ENCODE results near the gene RPS6KB1.
"Not testable (repeated sequence)": the region's sequence is repeated elsewhere in the genome, so short reads cannot be mapped to it uniquely, and the experiment has no call there.

The RPS6KB1 gene

DNA sequence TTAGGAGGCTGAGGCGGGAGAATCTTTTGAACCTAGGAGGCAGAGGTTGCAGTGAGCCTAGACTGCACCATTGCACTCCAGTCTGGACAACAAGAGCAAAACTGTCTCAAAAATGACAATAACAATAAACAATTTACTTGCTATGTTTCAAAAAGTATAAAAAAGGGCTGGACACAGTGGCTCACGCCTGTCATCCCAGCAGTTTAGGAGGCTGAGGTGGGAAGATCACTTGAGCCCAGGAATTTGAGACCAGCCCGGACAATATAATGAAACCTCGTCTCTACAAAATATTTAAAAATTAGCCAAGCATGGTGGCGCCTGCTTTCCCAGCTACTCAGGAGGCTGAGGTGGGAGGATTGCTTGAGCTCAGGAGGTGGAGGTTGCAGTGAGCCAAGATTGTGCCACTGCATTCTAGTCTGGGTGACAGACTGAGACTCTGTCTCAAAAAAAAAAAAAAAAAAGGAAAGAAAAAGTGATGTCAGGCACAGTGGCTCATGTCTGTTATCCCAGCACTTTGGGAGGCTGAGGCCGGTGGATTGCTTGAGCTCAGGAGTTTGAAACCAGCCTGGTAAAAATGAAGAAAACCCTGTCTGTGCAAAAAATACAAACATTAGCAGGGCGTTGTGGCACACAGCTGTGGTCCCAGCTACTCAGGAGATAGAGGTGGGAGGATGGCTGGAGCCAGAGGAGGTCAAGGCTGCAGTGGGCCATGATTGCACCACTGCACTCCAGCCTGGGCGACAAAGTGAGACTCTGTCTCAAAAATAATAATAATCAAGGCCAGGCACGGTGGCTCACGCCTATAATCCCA, 38.8 kb upstream of the RPS6KB1 start:
- H3K36me3 ChIP-seq (ENCODE audit: insufficient read depth, low read length); H3K9ac ChIP-seq (ENCODE audit: low read length); H3K27me3 ChIP-seq (ENCODE audit: control insufficient read depth in 1 of 2, insufficient read depth in 2 of 2, low read length in 2 of 2); H3K9me3 ChIP-seq (ENCODE audit: low read length); H3K4me3 ChIP-seq (ENCODE audit: low read depth in 1 of 2, low read length in 2 of 2): not testable (repeated sequence)
- Histone ChIP-seq H3K4me1 (ENCODE audit: insufficient read depth, low read length) (peaks cover 40% of the 10 kb centered on the region), H3K27ac (ENCODE audit: low read depth, low read length) (peak overlapping the region; percentile 31)

DNA sequence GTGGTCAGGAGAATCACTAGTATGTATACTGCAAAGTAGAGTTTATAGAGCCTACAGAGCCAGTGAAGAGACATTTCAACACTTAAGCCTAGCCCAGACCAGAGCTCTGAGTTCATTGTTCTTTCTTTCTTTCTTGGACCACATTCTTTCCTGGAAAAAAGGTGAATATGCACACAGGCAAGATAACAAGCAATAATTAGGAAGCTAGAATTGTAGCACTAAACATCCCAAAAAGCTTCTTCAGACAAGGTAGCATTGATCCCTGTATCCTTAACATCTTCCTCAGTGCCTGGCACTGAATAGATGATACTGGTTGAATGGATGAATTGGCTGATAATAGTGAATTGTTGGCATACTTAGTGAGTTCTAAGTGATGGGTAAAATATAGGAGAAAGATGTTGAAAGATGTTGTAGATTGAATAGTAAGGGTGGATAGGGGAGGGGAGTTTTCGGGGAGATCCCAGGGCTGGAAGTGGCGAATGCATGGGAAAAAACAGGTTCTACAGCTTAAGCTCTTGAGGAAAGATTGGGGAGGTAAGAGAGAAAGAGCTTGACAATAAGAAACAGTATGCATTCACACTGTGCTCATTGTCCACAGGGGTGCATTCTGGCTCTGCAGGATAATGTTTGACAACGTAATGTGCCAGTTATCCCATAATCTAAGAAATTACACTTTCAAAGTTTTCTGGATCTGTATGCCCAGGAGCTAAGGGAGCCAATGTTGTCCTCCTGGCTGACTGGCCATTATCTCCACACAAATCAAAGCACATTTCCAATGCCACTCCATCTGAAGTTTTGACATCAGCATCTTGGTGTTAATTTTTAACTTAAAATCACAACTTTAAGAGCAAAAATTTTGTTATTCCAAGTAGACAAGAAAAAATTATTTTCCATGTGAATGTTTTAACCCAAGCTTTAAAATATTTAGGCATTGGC, 35.8 kb upstream of the RPS6KB1 start:
- H3K9ac ChIP-seq (ENCODE audit: low read length) = no peak overlapping the region
- no peaks in the 10 kb centered on the region for H3K27me3 ChIP-seq (ENCODE audit: control insufficient read depth in 1 of 2, insufficient read depth in 2 of 2, low read length in 2 of 2)
- no peaks in the 10 kb centered on the region for H3K9me3 ChIP-seq (ENCODE audit: low read length)
- H3K36me3 ChIP-seq (ENCODE audit: insufficient read depth, low read length) = peaks cover 7% of the 10 kb centered on the region
- no peak overlapping the region for H3K4me3 ChIP-seq (ENCODE audit: low read depth in 1 of 2, low read length in 2 of 2)
- no peak overlapping the region for H3K27ac ChIP-seq (ENCODE audit: low read depth, low read length)
- peaks cover 18% of the 10 kb centered on the region for H3K4me1 ChIP-seq (ENCODE audit: insufficient read depth, low read length)

DNA sequence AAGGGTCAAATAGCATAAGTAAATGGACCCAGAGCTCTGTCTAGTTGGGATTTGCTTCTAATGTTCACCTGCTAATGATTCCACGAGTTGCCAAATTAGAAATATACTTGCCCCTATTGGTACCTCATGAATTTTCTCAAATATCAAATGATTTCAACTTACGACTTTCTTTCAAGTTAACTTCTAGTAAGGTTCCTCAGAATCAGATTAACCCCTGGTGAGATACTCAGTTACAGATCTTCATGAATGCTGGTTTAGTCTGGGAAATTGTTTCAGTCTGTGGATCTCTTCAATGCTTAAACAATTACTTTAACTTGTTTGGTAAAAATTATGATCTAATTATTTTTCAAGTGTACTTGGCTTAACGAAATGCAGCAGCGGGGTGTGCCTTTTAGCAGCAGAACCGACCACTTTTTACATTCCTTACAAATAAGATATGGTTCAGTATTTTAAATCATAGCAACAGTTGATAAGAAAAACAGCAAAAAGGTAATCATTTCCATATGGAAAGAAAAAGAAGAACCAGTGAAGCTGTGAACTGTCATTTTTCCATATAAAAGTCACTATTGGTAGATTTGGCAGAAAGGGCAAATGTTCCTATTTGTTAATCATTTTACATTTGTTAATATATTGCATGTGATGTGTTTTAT, 34.6 kb upstream of the RPS6KB1 start:
- peaks cover 7% of the 10 kb centered on the region for H3K4me1 ChIP-seq (ENCODE audit: insufficient read depth, low read length)
- no peak overlapping the region for H3K9ac ChIP-seq (ENCODE audit: low read length)
- no peak overlapping the region for H3K4me3 ChIP-seq (ENCODE audit: low read depth in 1 of 2, low read length in 2 of 2)
- H3K27me3 ChIP-seq (ENCODE audit: control insufficient read depth in 1 of 2, insufficient read depth in 2 of 2, low read length in 2 of 2) = no peaks in the 10 kb centered on the region
- H3K9me3 ChIP-seq (ENCODE audit: low read length) = no peaks in the 10 kb centered on the region
- H3K27ac ChIP-seq (ENCODE audit: low read depth, low read length) = no peak overlapping the region
- peaks cover 12% of the 10 kb centered on the region for H3K36me3 ChIP-seq (ENCODE audit: insufficient read depth, low read length)

DNA sequence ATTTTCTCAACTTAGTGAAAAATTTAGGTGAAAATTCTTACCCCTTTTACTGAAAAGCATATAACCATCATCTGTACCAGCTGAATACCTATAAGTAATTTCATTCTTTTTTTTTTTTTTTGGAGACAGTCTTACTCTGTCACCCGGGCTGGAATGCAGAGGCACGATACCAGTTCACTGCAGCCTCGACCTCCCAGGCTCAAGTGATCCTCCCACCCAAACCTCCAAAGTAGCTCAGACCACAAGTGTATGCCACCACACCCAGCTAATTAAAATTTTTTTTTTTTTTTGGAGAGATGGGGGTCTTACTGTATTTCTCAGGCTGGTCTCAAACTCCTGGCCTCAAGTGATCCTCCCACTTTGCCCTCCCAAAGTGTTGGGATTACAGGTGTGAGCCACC, 34.0 kb upstream of the RPS6KB1 start:
- Histone ChIP-seq H3K27me3 (ENCODE audit: control insufficient read depth in 1 of 2, insufficient read depth in 2 of 2, low read length in 2 of 2) (no peaks in the 10 kb centered on the region), H3K27ac (ENCODE audit: low read depth, low read length) (no peak overlapping the region), H3K9me3 (ENCODE audit: low read length) (no peaks in the 10 kb centered on the region), H3K36me3 (ENCODE audit: insufficient read depth, low read length) (peaks cover 17% of the 10 kb centered on the region), H3K4me3 (ENCODE audit: low read depth in 1 of 2, low read length in 2 of 2) (no peak overlapping the region), H3K4me1 (ENCODE audit: insufficient read depth, low read length) (peaks cover 5% of the 10 kb centered on the region), H3K9ac (ENCODE audit: low read length) (no peak overlapping the region)

DNA sequence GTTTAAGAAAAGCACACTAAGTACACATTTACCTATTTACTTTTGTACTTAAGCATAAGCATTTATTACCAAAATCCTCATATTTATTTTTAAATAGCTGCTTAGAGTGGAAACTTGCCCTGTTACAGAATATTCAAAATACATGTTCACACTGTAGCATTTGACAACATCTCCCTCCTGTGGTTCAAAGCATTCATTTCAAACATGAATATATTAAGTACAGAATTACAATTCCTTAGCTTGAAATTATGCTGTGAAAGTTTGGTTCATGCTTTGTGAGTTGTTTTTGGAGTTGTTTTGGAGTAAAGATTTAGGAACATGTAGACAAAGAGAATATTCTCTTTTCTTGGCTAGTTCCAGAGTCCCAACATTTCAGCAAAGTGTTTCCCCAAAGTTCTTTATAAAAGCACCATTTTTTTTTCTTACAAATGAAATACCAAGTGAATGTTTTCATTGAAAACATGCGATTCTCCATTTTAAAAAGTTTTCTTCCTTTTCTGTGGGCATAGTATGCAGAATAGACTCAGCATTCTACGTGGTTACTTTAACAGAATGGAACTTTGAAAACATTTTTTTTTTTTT, 33.4 kb upstream of the RPS6KB1 start:
- H3K4me1 ChIP-seq (ENCODE audit: insufficient read depth, low read length) = peaks cover 5% of the 10 kb centered on the region
- H3K36me3 ChIP-seq (ENCODE audit: insufficient read depth, low read length) = peaks cover 17% of the 10 kb centered on the region
- H3K9me3 ChIP-seq (ENCODE audit: low read length) = no peaks in the 10 kb centered on the region
- no peak overlapping the region for H3K9ac ChIP-seq (ENCODE audit: low read length)
- H3K4me3 ChIP-seq (ENCODE audit: low read depth in 1 of 2, low read length in 2 of 2) = no peak overlapping the region
- peak overlapping the region; percentile 20 for H3K27ac ChIP-seq (ENCODE audit: low read depth, low read length)
- no peaks in the 10 kb centered on the region for H3K27me3 ChIP-seq (ENCODE audit: control insufficient read depth in 1 of 2, insufficient read depth in 2 of 2, low read length in 2 of 2)

DNA sequence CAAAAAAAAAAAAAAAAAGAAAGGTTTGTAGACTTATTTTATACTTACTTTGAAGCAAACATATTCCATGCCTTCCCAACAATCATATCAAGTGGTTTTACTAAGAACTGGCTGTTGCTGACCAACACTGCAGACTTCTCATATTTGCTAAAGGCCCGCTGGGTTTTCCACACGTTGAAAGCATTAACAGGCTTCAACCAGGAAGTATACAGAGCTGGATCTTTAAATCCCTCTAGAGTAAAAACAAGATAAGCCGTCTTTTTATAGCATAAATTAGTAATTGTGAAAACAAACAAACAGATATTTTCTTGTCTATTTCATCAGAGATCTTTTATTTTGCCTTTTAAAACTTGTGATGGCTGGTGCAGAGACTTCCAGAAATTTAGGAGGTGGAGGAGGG, 29.3 kb upstream of the RPS6KB1 start:
- no peak overlapping the region for H3K9ac ChIP-seq (ENCODE audit: low read length)
- peaks cover 17% of the 10 kb centered on the region for H3K36me3 ChIP-seq (ENCODE audit: insufficient read depth, low read length)
- no peaks in the 10 kb centered on the region for H3K9me3 ChIP-seq (ENCODE audit: low read length)
- no peak overlapping the region for H3K27ac ChIP-seq (ENCODE audit: low read depth, low read length)
- H3K4me1 ChIP-seq (ENCODE audit: insufficient read depth, low read length) = peaks cover 1% of the 10 kb centered on the region
- no peak overlapping the region for H3K4me3 ChIP-seq (ENCODE audit: low read depth in 1 of 2, low read length in 2 of 2)
- no peaks in the 10 kb centered on the region for H3K27me3 ChIP-seq (ENCODE audit: control insufficient read depth in 1 of 2, insufficient read depth in 2 of 2, low read length in 2 of 2)

DNA sequence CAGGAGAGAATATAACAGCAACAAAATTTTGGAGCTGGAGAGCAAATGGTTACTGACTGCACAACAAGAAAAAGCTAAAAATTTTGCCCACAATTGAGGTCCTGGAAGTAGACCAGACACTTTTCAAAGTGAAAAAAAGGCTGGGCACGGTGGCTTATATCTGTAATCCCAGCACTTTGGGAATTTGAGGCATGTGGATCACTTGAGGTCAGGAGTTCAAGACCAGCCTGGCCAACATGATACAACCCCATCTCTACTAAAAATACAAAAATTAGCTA, 23.0 kb upstream of the RPS6KB1 start:
- Histone ChIP-seq H3K4me1 (ENCODE audit: insufficient read depth, low read length) (no peaks in the 10 kb centered on the region), H3K27me3 (ENCODE audit: control insufficient read depth in 1 of 2, insufficient read depth in 2 of 2, low read length in 2 of 2) (no peaks in the 10 kb centered on the region), H3K36me3 (ENCODE audit: insufficient read depth, low read length) (no peaks in the 10 kb centered on the region)

DNA sequence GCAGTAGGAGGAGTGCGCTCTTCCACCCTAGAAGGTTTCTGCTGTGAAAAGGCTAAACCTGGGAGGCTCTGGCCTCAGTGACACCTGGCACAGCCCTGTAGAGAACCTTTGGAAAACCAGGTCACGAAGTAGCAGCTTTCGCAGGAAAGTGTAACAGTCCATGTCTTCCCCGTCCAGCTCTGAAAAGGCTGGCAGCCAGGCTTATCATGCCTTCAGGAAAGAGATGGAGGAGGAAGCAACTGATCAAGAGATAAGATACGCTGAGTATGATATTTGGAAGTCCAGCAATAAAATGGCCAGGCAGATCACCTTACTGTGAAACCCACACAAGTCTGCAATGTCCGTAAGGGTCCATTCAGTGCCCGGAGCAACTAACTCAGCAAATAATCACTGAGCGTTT, 22.4 kb upstream of the RPS6KB1 start:
- Histone ChIP-seq H3K4me3 (ENCODE audit: low read depth in 1 of 2, low read length in 2 of 2) (no peak overlapping the region), H3K9me3 (ENCODE audit: low read length) (no peaks in the 10 kb centered on the region), H3K27me3 (ENCODE audit: control insufficient read depth in 1 of 2, insufficient read depth in 2 of 2, low read length in 2 of 2) (no peaks in the 10 kb centered on the region), H3K36me3 (ENCODE audit: insufficient read depth, low read length) (no peaks in the 10 kb centered on the region), H3K4me1 (ENCODE audit: insufficient read depth, low read length) (no peaks in the 10 kb centered on the region), H3K9ac (ENCODE audit: low read length) (no peak overlapping the region), H3K27ac (ENCODE audit: low read depth, low read length) (no peak overlapping the region)

More for the DNA sequence above, 23.0 kb upstream of the RPS6KB1 start:
- Histone ChIP-seq H3K4me3 (ENCODE audit: low read depth in 1 of 2, low read length in 2 of 2) (no peak overlapping the region), H3K9ac (ENCODE audit: low read length) (no peak overlapping the region), H3K9me3 (ENCODE audit: low read length) (no peaks in the 10 kb centered on the region), H3K27ac (ENCODE audit: low read depth, low read length) (no peak overlapping the region)

DNA sequence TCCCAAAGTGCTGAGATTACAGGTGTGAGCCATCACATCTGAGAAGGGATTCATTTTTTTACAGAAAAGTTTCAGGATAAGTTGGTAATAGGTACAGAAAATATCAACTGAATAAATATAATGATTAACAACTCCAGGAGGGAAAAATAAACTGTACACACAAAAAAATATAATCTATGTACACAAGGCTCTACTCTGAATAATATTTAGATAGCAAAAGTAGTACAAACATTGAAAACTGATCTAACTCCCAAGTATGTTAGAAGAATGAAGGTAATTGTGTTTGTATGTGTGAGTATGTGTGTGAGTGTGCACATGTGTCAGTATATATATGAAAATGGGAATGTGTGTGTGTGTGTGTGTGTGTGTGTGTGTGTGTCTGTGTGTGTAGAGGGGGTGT, 20.6 kb upstream of the RPS6KB1 start:
- Histone ChIP-seq H3K9me3 (ENCODE audit: low read length) (no peaks in the 10 kb centered on the region), H3K36me3 (ENCODE audit: insufficient read depth, low read length) (peaks cover 9% of the 10 kb centered on the region), H3K4me3 (ENCODE audit: low read depth in 1 of 2, low read length in 2 of 2) (no peak overlapping the region), H3K9ac (ENCODE audit: low read length) (no peak overlapping the region), H3K27ac (ENCODE audit: low read depth, low read length) (no peak overlapping the region), H3K4me1 (ENCODE audit: insufficient read depth, low read length) (no peaks in the 10 kb centered on the region), H3K27me3 (ENCODE audit: control insufficient read depth in 1 of 2, insufficient read depth in 2 of 2, low read length in 2 of 2) (no peaks in the 10 kb centered on the region)

DNA sequence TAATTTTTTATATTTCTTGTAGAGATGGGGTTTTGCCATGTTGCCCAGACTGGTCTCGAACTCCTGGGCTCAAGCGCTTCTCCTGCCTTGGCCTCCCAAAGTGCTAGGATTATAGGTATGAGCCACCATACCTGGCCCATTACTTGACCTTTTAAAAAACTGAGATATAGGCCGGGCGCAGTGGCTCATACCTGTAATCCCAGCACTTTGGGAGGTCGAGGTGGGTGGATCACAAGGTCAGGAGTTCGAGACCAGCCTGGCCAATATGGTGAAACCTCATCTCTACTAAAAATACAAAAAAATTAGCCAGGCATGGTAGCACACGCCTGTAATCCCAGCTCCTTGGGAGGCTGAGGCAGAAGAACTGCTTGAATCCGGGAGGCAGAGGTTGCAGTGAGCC, 19.5 kb upstream of the RPS6KB1 start:
- H3K4me1 ChIP-seq (ENCODE audit: insufficient read depth, low read length); H3K27me3 ChIP-seq (ENCODE audit: control insufficient read depth in 1 of 2, insufficient read depth in 2 of 2, low read length in 2 of 2); H3K9ac ChIP-seq (ENCODE audit: low read length); H3K4me3 ChIP-seq (ENCODE audit: low read depth in 1 of 2, low read length in 2 of 2); H3K9me3 ChIP-seq (ENCODE audit: low read length); H3K27ac ChIP-seq (ENCODE audit: low read depth, low read length): not testable (repeated sequence)
- peaks cover 18% of the 10 kb centered on the region for H3K36me3 ChIP-seq (ENCODE audit: insufficient read depth, low read length)

DNA sequence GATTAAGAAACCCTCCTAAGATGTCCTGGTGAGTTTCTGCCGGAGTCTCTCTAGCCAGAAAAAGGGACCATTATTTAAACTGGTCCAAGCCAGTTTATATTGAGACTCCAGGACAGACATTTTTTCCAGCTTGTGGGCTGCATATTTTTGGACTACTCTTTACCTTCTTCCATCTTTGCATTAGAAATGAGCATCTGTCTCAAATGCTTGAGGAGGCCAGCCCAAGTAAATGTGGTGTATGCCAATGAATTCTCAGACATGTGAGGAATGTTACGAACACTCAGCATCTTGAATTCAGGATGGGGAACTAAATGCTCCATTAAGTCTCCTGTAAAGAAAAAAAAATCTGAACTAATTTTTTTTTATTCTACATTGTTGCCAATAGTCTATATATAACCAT, 18.5 kb upstream of the RPS6KB1 start:
- Histone ChIP-seq H3K36me3 (ENCODE audit: insufficient read depth, low read length) (peaks cover 18% of the 10 kb centered on the region), H3K27me3 (ENCODE audit: control insufficient read depth in 1 of 2, insufficient read depth in 2 of 2, low read length in 2 of 2) (no peaks in the 10 kb centered on the region), H3K27ac (ENCODE audit: low read depth, low read length) (no peak overlapping the region), H3K4me1 (ENCODE audit: insufficient read depth, low read length) (no peaks in the 10 kb centered on the region), H3K9ac (ENCODE audit: low read length) (no peak overlapping the region), H3K4me3 (ENCODE audit: low read depth in 1 of 2, low read length in 2 of 2) (no peak overlapping the region), H3K9me3 (ENCODE audit: low read length) (no peaks in the 10 kb centered on the region)

All from muscle layer of colon (tissue), 2 donors.